DOHH2 (cell line): ENCODE data around the gene CACNA2D1.

Experiments
- H3F3A ChIP-seq: fragments of 200-600 bp; sonication (generic), shearing (Covaris generic); 2 replicates; pipeline ENCODE4 v1.6.0; 2016; ENCODE audit warnings: antibody characterized with exemption, mild to moderate bottlenecking; ENCODE audit not compliant: control insufficient read depth, insufficient read depth
- H3K27ac ChIP-seq: fragments of 200-600 bp; sonication (generic); 2 replicates; pipeline ENCODE4 v1.5.1; 2014; ENCODE audit warnings: low read depth, mild to moderate bottlenecking, low read length, moderate library complexity
- H3K27me3 ChIP-seq: fragments of 200-600 bp; sonication (generic); 2 replicates; pipeline ENCODE4 v1.6.1; 2014; ENCODE audit warnings: mild to moderate bottlenecking, low read length, mixed read lengths; ENCODE audit not compliant: control insufficient read depth
- H3K36me3 ChIP-seq: fragments of 200-600 bp; sonication (generic); 2 replicates; pipeline ENCODE4 v1.6.1; 2014; ENCODE audit warnings: mild to moderate bottlenecking, low read length, moderate library complexity, mixed read lengths; ENCODE audit not compliant: control insufficient read depth
- H3K4me1 ChIP-seq: fragments of 200-600 bp; sonication (generic); 2 replicates; pipeline ENCODE4 v1.6.1; 2014; ENCODE audit warnings: mild to moderate bottlenecking, low read length, mixed read lengths; ENCODE audit not compliant: control insufficient read depth
- H3K4me2 ChIP-seq: fragments of 200-600 bp; sonication (generic); 2 replicates; pipeline ENCODE4 v1.6.0; 2014; ENCODE audit warnings: mild to moderate bottlenecking, low read length, moderate library complexity
- H3K4me3 ChIP-seq: fragments of 200-600 bp; sonication (generic); 2 replicates; pipeline ENCODE4 v1.5.1; 2014; ENCODE audit warnings: mild to moderate bottlenecking, low read length, mixed read lengths
- H3K79me2 ChIP-seq: fragments of 200-600 bp; sonication (generic); 2 replicates; pipeline ENCODE4 v1.6.1; 2014; ENCODE audit warnings: mild to moderate bottlenecking, low read length, mixed read lengths; ENCODE audit not compliant: control insufficient read depth
- H3K9me2 ChIP-seq: fragments of 200-600 bp; sonication (generic); replicated peaks from 2 replicates; pipeline ENCODE4 v1.6.1; 2014; ENCODE audit warnings: mild to moderate bottlenecking, low read length, mixed read lengths; ENCODE audit not compliant: control insufficient read depth
- H3K9me3 ChIP-seq: fragments of 200-600 bp; sonication (generic); 2 replicates; pipeline ENCODE4 v1.6.1; 2014; ENCODE audit warnings: antibody characterized with exemption, low read length, mixed read lengths; ENCODE audit not compliant: control insufficient read depth, insufficient read depth
- H4K20me1 ChIP-seq: fragments of 200-600 bp; sonication (generic); 2 replicates; pipeline ENCODE4 v1.6.0; 2014; ENCODE audit warnings: low read depth, mild to moderate bottlenecking, antibody characterized with exemption, low read length, moderate library complexity; ENCODE audit not compliant: control insufficient read depth, insufficient read depth
- CTCF ChIP-seq: fragments of 200-600 bp; sonication (generic); IDR thresholded peaks from one replicate; pipeline ENCODE4 v1.5.1; 2014; ENCODE audit warnings: antibody characterized with exemption, mild to moderate bottlenecking, low read depth, low read length; ENCODE audit not compliant: poor library complexity, severe bottlenecking
- EZH2phosphoT487 ChIP-seq: fragments of 200-600 bp; sonication (generic); IDR thresholded peaks from 2 replicates; pipeline ENCODE4 v1.6.1; 2017; ENCODE audit warnings: borderline replicate concordance, mild to moderate bottlenecking, antibody characterized with exemption, low read length, moderate library complexity, mixed read lengths

The CACNA2D1 gene

GRCh38 chr7:81926154-81926553, 517.4 kb downstream of the CACNA2D1 start:
- Histone ChIP-seq H4K20me1 (no peaks in the 10 kb centered on the region), H3K9me3 (no peaks in the 10 kb centered on the region), H3K4me2 (no peak overlapping the region), H3K4me3 (no peak overlapping the region), H3K27ac (no peak overlapping the region), H3K4me1 (no peaks in the 10 kb centered on the region), H3K36me3 (no peaks in the 10 kb centered on the region), H3K9me2 (no peaks in the 10 kb centered on the region), H3K79me2 (no peaks in the 10 kb centered on the region), H3F3A (no peaks in the 10 kb centered on the region), H3K27me3 (no peaks in the 10 kb centered on the region)
- TF ChIP-seq EZH2phosphoT487 (no peak), CTCF (no peak)

DNA sequence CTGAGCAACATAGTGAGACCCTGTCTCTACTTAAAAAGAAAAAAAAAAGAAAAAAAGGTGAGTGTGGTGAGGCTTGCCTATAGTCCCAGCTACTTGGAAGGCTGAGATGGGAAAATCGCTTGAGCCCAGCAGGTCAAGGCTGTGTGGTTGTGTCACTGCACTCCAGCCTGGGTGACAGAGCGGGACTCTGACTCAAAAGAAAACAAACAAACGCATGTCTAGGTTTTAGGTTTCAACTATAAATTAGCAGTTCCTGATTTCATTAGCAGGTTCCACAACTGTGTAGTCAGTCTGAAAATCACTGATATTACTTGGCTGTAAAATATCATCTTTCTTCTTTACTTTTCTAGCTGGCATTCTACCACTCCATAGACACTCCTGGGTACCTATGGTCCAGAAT, 518.0 kb downstream of the CACNA2D1 start:
- Histone ChIP-seq H3K27ac (no peak overlapping the region), H3K9me3 (0 out of 2 replicates have a peak, but pooled peaks cover 2% of the 10 kb centered on the region), H3K79me2 (no peaks in the 10 kb centered on the region), H3K27me3 (no peaks in the 10 kb centered on the region), H3K4me1 (no peaks in the 10 kb centered on the region), H3K4me2 (no peak overlapping the region), H4K20me1 (no peaks in the 10 kb centered on the region), H3K36me3 (no peaks in the 10 kb centered on the region), H3K9me2 (no peaks in the 10 kb centered on the region), H3F3A (no peaks in the 10 kb centered on the region), H3K4me3 (no peak overlapping the region)
- no peak for TF ChIP-seq CTCF
- no peak for TF ChIP-seq EZH2phosphoT487

DNA sequence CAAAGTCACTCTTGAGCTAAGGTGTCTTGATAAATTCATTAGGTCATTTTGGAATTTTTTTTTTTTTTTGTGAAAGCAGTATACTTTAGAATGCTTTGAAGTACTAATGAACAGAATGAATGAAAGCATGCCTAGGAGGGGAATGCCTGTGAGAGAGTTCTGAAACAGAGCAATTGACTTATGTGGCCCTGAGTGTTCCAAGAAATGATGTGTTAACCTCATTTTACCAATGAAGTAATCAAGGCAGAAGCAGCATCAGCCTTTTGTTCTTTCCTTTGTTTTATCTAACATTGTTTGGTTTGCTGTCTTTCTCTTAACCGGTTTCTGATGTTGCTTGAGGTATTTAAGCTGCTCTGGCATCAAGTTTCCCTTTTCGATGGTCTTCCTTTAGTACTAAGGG, 519.1 kb downstream of the CACNA2D1 start:
- H3K4me2 ChIP-seq: no peak overlapping the region

More for the DNA sequence above, 519.1 kb downstream of the CACNA2D1 start:
- no peaks in the 10 kb centered on the region for H3K27me3 ChIP-seq
- peaks cover 12% of the 10 kb centered on the region; the same call in 1 of the 2 replicates for H3K9me3 ChIP-seq
- H3K4me1 ChIP-seq: no peaks in the 10 kb centered on the region
- H3K79me2 ChIP-seq: no peaks in the 10 kb centered on the region
- no peaks in the 10 kb centered on the region for H4K20me1 ChIP-seq
- no peak overlapping the region for H3K27ac ChIP-seq
- no peaks in the 10 kb centered on the region for H3K36me3 ChIP-seq
- no peaks in the 10 kb centered on the region for H3K9me2 ChIP-seq
- H3K4me3 ChIP-seq: no peak overlapping the region
- no peaks in the 10 kb centered on the region for H3F3A ChIP-seq
- no peak for TF ChIP-seq EZH2phosphoT487
- no peak for TF ChIP-seq CTCF
